Right hindlimb (tissue), 1 donor: ENCODE measurements around the gene ZFP69.

Experiments used
- DNase-seq: peaks from one replicate; pipeline ENCODE4 v3.0.0-alpha.2; 2018

Gene ZFP69

GRCh38 chr1:40508375-40509341 lies 31.6 kb downstream of the ZFP69 start, which contains the start of gene EXO5:
Gene EXO5, plus strand, starts transcription at chr1:40508767. Its CDS starts 5,778 bp downstream, at chr1:40514545.
- DNase-seq, result peak; percentile 91

GRCh38 chr1:40519517-40519916 lies 42.4 kb downstream of the ZFP69 start:
- no peak for DNase-seq

GRCh38 chr1:40530735-40531380 lies 53.8 kb downstream of the ZFP69 start:
- no peak for DNase-seq

GRCh38 chr1:40531381-40532061 lies 54.4 kb downstream of the ZFP69 start, which contains the start of gene ZNF684:
Gene ZNF684, plus strand, starts transcription at chr1:40531637. Its CDS starts 1,530 bp downstream, at chr1:40533167.
- DNase-seq, result peak; percentile 94

GRCh38 chr1:40532062-40532389 lies 54.9 kb downstream of the ZFP69 start:
- no peak for DNase-seq

- DNase-seq, result no peak
These were observed 55.8 kb downstream of the ZFP69 start for GRCh38 chr1:40532844-40533424.

GRCh38 chr1:40534589-40534988 lies 57.5 kb downstream of the ZFP69 start:
- no peak for DNase-seq

GRCh38 chr1:40535732-40536131 lies 58.6 kb downstream of the ZFP69 start:
- DNase-seq, result no peak

GRCh38 chr1:40539338-40539737 lies 62.2 kb downstream of the ZFP69 start:
- no peak for DNase-seq
